Measurements from ENCODE around the gene PAPPA. TPM values are rescaled to one million over a fixed set of nuclear protein-coding genes. Genes with fewer than 3 reads are reported as not detected.

PAPPA gene
- total RNA-seq, 4 donors from 2014 or later = 0.70 to 4.1 (median 1.8) TPM

GRCh38 chr9:116355153-116355921, 201.7 kb downstream of the PAPPA start:
- Histone ChIP-seq H3K27ac (peak overlapping the region in 2 of 4 donors; percentile 23 to 25), H3K4me1 (no peaks in the 10 kb centered on the region), H3K27me3 (no peaks in the 10 kb centered on the region), H3K4me3 (no peak overlapping the region), H3K9me3 (no peaks in the 10 kb centered on the region), H3K36me3 (no peaks in the 10 kb centered on the region)
- no peak for DNase-seq
- TF ChIP-seq CTCF (IDR thresholded peaks at IDR 0.05) (no peak), POLR2A (IDR thresholded peaks at IDR 0.05) (no peak)

GRCh38 chr9:116358251-116358650, 204.7 kb downstream of the PAPPA start:
- Histone ChIP-seq H3K9me3 (no peaks in the 10 kb centered on the region), H3K27ac (no peak overlapping the region)
- no peak for TF ChIP-seq CTCF (IDR thresholded peaks at IDR 0.05)
- no peak for TF ChIP-seq POLR2A (IDR thresholded peaks at IDR 0.05)

GRCh38 chr9:116360016-116360415, 206.4 kb downstream of the PAPPA start:
- no peaks in the 10 kb centered on the region for H3K27me3 ChIP-seq
- no peaks in the 10 kb centered on the region for H3K36me3 ChIP-seq
- H3K4me1 ChIP-seq = no peaks in the 10 kb centered on the region
- H3K27ac ChIP-seq = no peak overlapping the region
- no peaks in the 10 kb centered on the region for H3K9me3 ChIP-seq
- H3K4me3 ChIP-seq = no peak overlapping the region
- TF ChIP-seq CTCF (IDR thresholded peaks at IDR 0.05) = no peak
- DNase-seq = no peak

More at GRCh38 chr9:116358251-116358650, 204.7 kb downstream of the PAPPA start:
- no peak for DNase-seq
- Histone ChIP-seq H3K36me3 (no peaks in the 10 kb centered on the region), H3K4me3 (no peak overlapping the region), H3K27me3 (no peaks in the 10 kb centered on the region), H3K4me1 (no peaks in the 10 kb centered on the region)

- Histone ChIP-seq H3K36me3 (no peaks in the 10 kb centered on the region), H3K27ac (no peak overlapping the region), H3K27me3 (no peaks in the 10 kb centered on the region), H3K4me3 (no peak overlapping the region), H3K9me3 (no peaks in the 10 kb centered on the region), H3K4me1 (no peaks in the 10 kb centered on the region)
- DNase-seq = no peak
- TF ChIP-seq POLR2A (IDR thresholded peaks at IDR 0.05) (no peak), CTCF (IDR thresholded peaks at IDR 0.05) (no peak)
These were observed 207.4 kb downstream of the PAPPA start for GRCh38 chr9:116360989-116361388.

GRCh38 chr9:116361547-116361946, 208.0 kb downstream of the PAPPA start:
- no peak overlapping the region for H3K27ac ChIP-seq
- no peaks in the 10 kb centered on the region for H3K9me3 ChIP-seq
- TF ChIP-seq CTCF (IDR thresholded peaks at IDR 0.05) (no peak), POLR2A (IDR thresholded peaks at IDR 0.05) (no peak)
- no peaks in the 10 kb centered on the region for H3K4me1 ChIP-seq
- no peak for DNase-seq
- no peaks in the 10 kb centered on the region for H3K27me3 ChIP-seq
- no peak overlapping the region for H3K4me3 ChIP-seq
- H3K36me3 ChIP-seq = no peaks in the 10 kb centered on the region

Data from Peyer's patch (tissue), 4 donors.